A549 (cell line): Measurements from ENCODE around the gene MBD3L1. TPM values are rescaled to one million over a fixed set of nuclear protein-coding genes. Genes with fewer than 3 reads are reported as not detected.

Experiments
- ATAC-seq, 2 experiments: fragments of 200-7000 bp in 1 of 2; fragments of >200 bp in 1 of 2; cut with Nextera tagmentation in 1 of 2; cut with Tn5 transposase in 1 of 2; 3 replicates each; pipeline versions ENCODE4 v1.8.0 to v1.9.1; 2018 to 2020; ENCODE audit warnings: mild to moderate bottlenecking in 1 of 2, moderate library complexity in 1 of 2
- CTCF ChIA-PET: fragments of 300-600 bp; sonication (Branson Sonifier 250); formaldehyde crosslinking; extraction: SDS; loops from one replicate; lab custom pipeline; 2021; ENCODE audit warnings: antibody characterized with exemption, inconsistent platforms; lab: Yijun Ruan, JAX
- POLR2A ChIA-PET: fragments of 350-600 bp; formaldehyde crosslinking; extraction: SDS; loops from one replicate; lab custom pipeline; 2021; ENCODE audit warnings: antibody characterized with exemption, inconsistent platforms; lab: Yijun Ruan, JAX
- DNase-seq, 2 experiments: peaks; one replicate each; pipeline versions ENCODE4 v3.0.0 to v3.0.0-alpha.2; 2011 to 2016; ENCODE audit warnings: low read depth in 1 of 2, low spot score in 1 of 2
- FAIRE-seq: peaks from 2 replicates; lab custom pipeline; 2011; peaks lifted over from hg19 to GRCh38; lab: Jason Lieb, UNC
- H3K27ac ChIP-seq, 2 experiments: fragments of >200 bp; sonication (Bioruptor Twin); formaldehyde crosslinking; 3 replicates each; pipeline ENCODE4 v1.5.1; 2016 to 2017
- H3K4me1 ChIP-seq: fragments of >200 bp; sonication (Bioruptor Twin); formaldehyde crosslinking; 3 replicates; pipeline ENCODE4 v1.6.1; 2016
- H3K4me2 ChIP-seq: fragments of >200 bp; sonication (Bioruptor Twin); formaldehyde crosslinking; 3 replicates; pipeline ENCODE4 v1.6.1; 2016
- H3K4me3 ChIP-seq: fragments of >200 bp; sonication (Bioruptor Twin); formaldehyde crosslinking; 3 replicates; pipeline ENCODE4 v1.5.1; 2016
- H3K9me3 ChIP-seq: fragments of >200 bp; sonication (Bioruptor Twin); formaldehyde crosslinking; 3 replicates; pipeline ENCODE4 v1.6.1; 2016
- ATOH8 ChIP-seq: fragments of 250-450 bp; sonication (Bioruptor Pico); IDR thresholded peaks from 2 replicates; pipeline ENCODE4 v1.5.0; 2020; ENCODE audit warnings: low read depth, mild to moderate bottlenecking, moderate library complexity
- CEBPB ChIP-seq, 2 experiments: fragments of >200 bp in 1 of 2; sonication (Bioruptor Twin) in 1 of 2; formaldehyde crosslinking in 1 of 2; IDR thresholded peaks; 2 replicates each; pipeline ENCODE4 v1.6.1; 2012 to 2016
- CHD2 ChIP-seq: fragments of 150-350 bp; IDR thresholded peaks from 2 replicates; pipeline ENCODE4 v1.6.1; 2014; ENCODE audit warnings: low read length; ENCODE audit not compliant: partially characterized antibody
- E2F6 ChIP-seq: IDR thresholded peaks from 2 replicates; pipeline ENCODE4 v1.6.1; 2012; ENCODE audit warnings: low read depth, borderline replicate concordance
- EHF ChIP-seq: fragments of 250-450 bp; sonication (Bioruptor Pico); IDR thresholded peaks from 2 replicates; pipeline ENCODE4 v1.5.0; 2020; ENCODE audit warnings: mild to moderate bottlenecking
- EHMT2 ChIP-seq: fragments of 200-600 bp; sonication (generic); IDR thresholded peaks from 2 replicates; pipeline ENCODE4 v1.6.1; 2016; ENCODE audit warnings: antibody characterized with exemption, low read depth, mild to moderate bottlenecking, moderate library complexity
- EP300 ChIP-seq, 2 experiments: fragments of >200 bp; sonication (Bioruptor Twin); formaldehyde crosslinking; IDR thresholded peaks; 2 replicates in 1 of 2; 3 replicates in 1 of 2; pipeline ENCODE4 v1.6.1; 2016 to 2017
- HDAC2 ChIP-seq: fragments of 200-600 bp; sonication (generic); IDR thresholded peaks from 2 replicates; pipeline ENCODE4 v1.6.1; 2016
- HES2 ChIP-seq: fragments of >200 bp; sonication (Bioruptor Twin); formaldehyde crosslinking; IDR thresholded peaks from 2 replicates; pipeline ENCODE4 v1.6.1; 2016
- HOXA7 ChIP-seq: fragments of 250-450 bp; sonication (Bioruptor Pico); IDR thresholded peaks from 2 replicates; pipeline ENCODE4 v1.5.0; 2020; ENCODE audit warnings: mild to moderate bottlenecking, moderate library complexity
- HOXB13 ChIP-seq: fragments of 250-450 bp; sonication (Bioruptor Pico); IDR thresholded peaks from 2 replicates; pipeline ENCODE4 v1.5.0; 2020; ENCODE audit warnings: low read depth, mild to moderate bottlenecking, moderate library complexity
- HOXB5 ChIP-seq: fragments of 250-450 bp; sonication (Bioruptor Pico); IDR thresholded peaks from 2 replicates; pipeline ENCODE4 v1.5.0; 2020; ENCODE audit warnings: mild to moderate bottlenecking, moderate library complexity
- KDM1A ChIP-seq: fragments of 200-600 bp; sonication (generic); IDR thresholded peaks from 2 replicates; pipeline ENCODE4 v1.6.1; 2016; ENCODE audit warnings: low read depth, mild to moderate bottlenecking
- KDM5A ChIP-seq: fragments of 200-600 bp; sonication (generic); IDR thresholded peaks from 2 replicates; pipeline ENCODE4 v1.6.1; 2016; ENCODE audit warnings: antibody characterized with exemption, mild to moderate bottlenecking
- MAFK ChIP-seq: fragments of 450-650 bp; IDR thresholded peaks from 2 replicates; pipeline ENCODE4 v1.6.1; 2014; ENCODE audit not compliant: partially characterized antibody
- MAX ChIP-seq: IDR thresholded peaks from 2 replicates; pipeline ENCODE4 v1.6.1; 2012
- PBX3 ChIP-seq: IDR thresholded peaks from 2 replicates; pipeline ENCODE4 v1.6.1; 2012
- PHF8 ChIP-seq: fragments of 200-600 bp; sonication (generic); IDR thresholded peaks from 2 replicates; pipeline ENCODE4 v1.6.1; 2016; ENCODE audit warnings: low read depth, mild to moderate bottlenecking, antibody characterized with exemption, moderate library complexity, borderline replicate concordance
- RCOR1 ChIP-seq: fragments of 150-350 bp; IDR thresholded peaks from 2 replicates; pipeline ENCODE4 v1.6.1; 2014; ENCODE audit warnings: antibody characterized with exemption, low read length, low read depth
- SREBF2 ChIP-seq: fragments of 450-650 bp; IDR thresholded peaks from 2 replicates; pipeline ENCODE4 v1.6.1; 2014; ENCODE audit warnings: mild to moderate bottlenecking, moderate library complexity
- TP53 ChIP-seq: fragments of 250-450 bp; sonication (Bioruptor Pico); IDR thresholded peaks from 2 replicates; pipeline ENCODE4 v1.5.0; 2021; ENCODE audit warnings: mild to moderate bottlenecking, moderate library complexity
- ZC3H11A ChIP-seq: fragments of 450-650 bp; IDR thresholded peaks from 2 replicates; pipeline ENCODE4 v1.6.1; 2014; ENCODE audit warnings: antibody characterized with exemption, mild to moderate bottlenecking
- ZFP36 ChIP-seq: fragments of 450-650 bp; IDR thresholded peaks from 2 replicates; pipeline ENCODE4 v1.6.1; 2014; ENCODE audit warnings: borderline replicate concordance; ENCODE audit not compliant: partially characterized antibody
- ZSCAN20 ChIP-seq: fragments of 250-450 bp; sonication (Bioruptor Pico); IDR thresholded peaks from 2 replicates; pipeline ENCODE4 v1.8.0; 2022; ENCODE audit warnings: mild to moderate bottlenecking, moderate library complexity
- WGBS: methylation state at CpG from one replicate; pipeline ENCODE4 v1.1.6; 2017; ENCODE audit errors: missing lambda C conversion rate; 5-methylcytosine and 5-hydroxymethylcytosine counted together
- polyA plus RNA-seq, 4 experiments: library from polyadenylated mRNA; depleted of rRNA in 3 of 4; stranded (reverse); fragments of >200 nt; fragmentation: RNase III in 1 of 4; extraction: RNeasy Plus Mini Kit Qiagen cat#74134 plus additional on column Dnase treatment in 1 of 4; gene quantifications; 2 replicates in 3 of 4; 3 replicates in 1 of 4; pipeline ENCODE4 v1.2.3, GENCODE V29; 2011 to 2017
- TF ChIP-seq, protein P1 (sequence below): fragments of 150-350 bp; IDR thresholded peaks from 2 replicates; pipeline ENCODE4 v1.6.1; 2014; ENCODE audit warnings: low read depth, mild to moderate bottlenecking, low read length
- TF ChIP-seq, protein P2 (sequence below): fragments of >200 bp; sonication (Bioruptor Twin); formaldehyde crosslinking; IDR thresholded peaks from 3 replicates; pipeline ENCODE4 v1.5.1; 2016

MBD3L1 gene
- polyA plus RNA-seq, 2 of the 4 experiments (the other 2 are of a cell fraction): not detected

GRCh38 chr19:8880868-8881488 is 48.8 kb downstream of the MBD3L1 start:
- no peak for ATAC-seq
- Histone ChIP-seq H3K4me1 (no peaks in the 10 kb centered on the region), H3K4me2 (no peak overlapping the region), H3K27ac (no peak overlapping the region)
- no peak for DNase-seq
- 12% methylated on average over 2 of the region's 2 CpGs for WGBS
- TF ChIP-seq ATOH8 (CRISPR knock-in tag) (no peak), SREBF2 (no peak), EHMT2 (no peak)
- TF ChIP-seq, all 56 proteins: peak for 0
- H3K4me3 ChIP-seq: no peak overlapping the region
- FAIRE-seq: no peak
- H3K9me3 ChIP-seq: no peaks in the 10 kb centered on the region
- CTCF ChIA-PET: no interaction called here
- POLR2A ChIA-PET: no interaction called here

DNA sequence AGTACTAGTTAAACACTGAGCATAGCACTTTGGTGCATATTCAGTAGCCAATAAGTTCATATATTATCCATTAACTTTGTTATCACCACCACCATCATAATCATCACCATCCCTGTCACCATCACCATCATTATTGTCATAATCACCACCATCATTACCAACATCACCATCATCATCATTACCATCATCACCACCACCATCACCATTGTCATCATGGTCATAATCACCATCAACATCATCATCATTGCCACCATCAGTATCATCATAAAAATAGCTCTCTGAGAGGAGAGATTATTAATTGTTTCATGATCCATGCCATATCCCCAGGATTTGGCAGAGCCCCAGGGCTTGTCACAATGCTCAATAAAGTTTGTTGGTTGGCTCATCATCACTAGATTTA is 49.3 kb downstream of the MBD3L1 start:
- no peak overlapping the region for H3K27ac ChIP-seq
- H3K4me2 ChIP-seq: no peak overlapping the region
- ChIA-PET CTCF (no interaction called here), POLR2A (no interaction called here)
- ATAC-seq (no peak), FAIRE-seq (no peak), DNase-seq (no peak)
- TF ChIP-seq HOXB5 (CRISPR knock-in tag): no peak
- no peak for TF ChIP-seq EP300 (IDR thresholded peaks at IDR 0.05)
- TF ChIP-seq RCOR1: no peak
- TF ChIP-seq EHF: no peak
- no peak for TF ChIP-seq EHMT2
- no peak for TF ChIP-seq MAX
- TF ChIP-seq E2F6: no peak
- no peak for TF ChIP-seq ZSCAN20 (CRISPR knock-in tag)
- no peak for TF ChIP-seq ZFP36
- no peak for TF ChIP-seq PBX3
- TF ChIP-seq ZC3H11A: no peak
- H3K4me1 ChIP-seq: no peaks in the 10 kb centered on the region
- no peak overlapping the region for H3K4me3 ChIP-seq
- no peaks in the 10 kb centered on the region for H3K9me3 ChIP-seq

DNA sequence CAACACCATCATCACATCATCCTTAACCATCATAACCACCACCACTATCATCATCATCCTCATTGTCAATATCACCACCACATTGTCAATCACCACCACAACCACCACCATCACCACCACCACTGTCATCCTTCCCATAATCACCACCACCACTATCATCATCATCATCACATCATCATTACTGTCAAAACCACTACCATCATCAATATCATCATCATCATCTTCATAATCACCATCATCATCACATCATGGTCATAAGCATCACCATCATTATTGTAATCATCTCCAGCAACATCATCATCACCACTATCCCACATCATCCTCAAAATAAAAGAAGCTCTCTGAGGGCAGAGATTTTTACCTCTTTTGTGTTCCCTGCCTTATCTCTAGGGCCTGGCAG is 52.2 kb downstream of the MBD3L1 start:
- POLR2A ChIA-PET: no interaction called here
- no peaks in the 10 kb centered on the region; the same call in 2 of the 3 replicates for H3K9me3 ChIP-seq

More for the DNA sequence above, 52.2 kb downstream of the MBD3L1 start:
- Histone ChIP-seq H3K4me3 (no peak overlapping the region), H3K4me2 (no peak overlapping the region), H3K27ac (no peak overlapping the region), H3K4me1 (no peaks in the 10 kb centered on the region)
- FAIRE-seq (no peak), DNase-seq (no peak), ATAC-seq (no peak)
- CTCF ChIA-PET: no interaction called here
- TF ChIP-seq EHMT2 (no peak), TP53 (CRISPR knock-in tag) (no peak), MAX (no peak), CEBPB (IDR thresholded peaks at IDR 0.05) (no peak), HOXB13 (CRISPR knock-in tag) (no peak), HDAC2 (no peak), KDM5A (no peak), EHF (no peak), KDM1A (no peak), RCOR1 (no peak), PHF8 (no peak), CHD2 (no peak), HOXA7 (CRISPR knock-in tag) (no peak), MAFK (no peak), HES2 (no peak), ZFP36 (no peak)
- TF ChIP-seq, protein P1, sequence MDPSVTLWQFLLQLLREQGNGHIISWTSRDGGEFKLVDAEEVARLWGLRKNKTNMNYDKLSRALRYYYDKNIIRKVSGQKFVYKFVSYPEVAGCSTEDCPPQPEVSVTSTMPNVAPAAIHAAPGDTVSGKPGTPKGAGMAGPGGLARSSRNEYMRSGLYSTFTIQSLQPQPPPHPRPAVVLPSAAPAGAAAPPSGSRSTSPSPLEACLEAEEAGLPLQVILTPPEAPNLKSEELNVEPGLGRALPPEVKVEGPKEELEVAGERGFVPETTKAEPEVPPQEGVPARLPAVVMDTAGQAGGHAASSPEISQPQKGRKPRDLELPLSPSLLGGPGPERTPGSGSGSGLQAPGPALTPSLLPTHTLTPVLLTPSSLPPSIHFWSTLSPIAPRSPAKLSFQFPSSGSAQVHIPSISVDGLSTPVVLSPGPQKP: no peak
- TF ChIP-seq, protein P2, sequence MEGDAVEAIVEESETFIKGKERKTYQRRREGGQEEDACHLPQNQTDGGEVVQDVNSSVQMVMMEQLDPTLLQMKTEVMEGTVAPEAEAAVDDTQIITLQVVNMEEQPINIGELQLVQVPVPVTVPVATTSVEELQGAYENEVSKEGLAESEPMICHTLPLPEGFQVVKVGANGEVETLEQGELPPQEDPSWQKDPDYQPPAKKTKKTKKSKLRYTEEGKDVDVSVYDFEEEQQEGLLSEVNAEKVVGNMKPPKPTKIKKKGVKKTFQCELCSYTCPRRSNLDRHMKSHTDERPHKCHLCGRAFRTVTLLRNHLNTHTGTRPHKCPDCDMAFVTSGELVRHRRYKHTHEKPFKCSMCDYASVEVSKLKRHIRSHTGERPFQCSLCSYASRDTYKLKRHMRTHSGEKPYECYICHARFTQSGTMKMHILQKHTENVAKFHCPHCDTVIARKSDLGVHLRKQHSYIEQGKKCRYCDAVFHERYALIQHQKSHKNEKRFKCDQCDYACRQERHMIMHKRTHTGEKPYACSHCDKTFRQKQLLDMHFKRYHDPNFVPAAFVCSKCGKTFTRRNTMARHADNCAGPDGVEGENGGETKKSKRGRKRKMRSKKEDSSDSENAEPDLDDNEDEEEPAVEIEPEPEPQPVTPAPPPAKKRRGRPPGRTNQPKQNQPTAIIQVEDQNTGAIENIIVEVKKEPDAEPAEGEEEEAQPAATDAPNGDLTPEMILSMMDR: no peak
